ENCODE data around the gene ABAT.

The ABAT gene

DNA sequence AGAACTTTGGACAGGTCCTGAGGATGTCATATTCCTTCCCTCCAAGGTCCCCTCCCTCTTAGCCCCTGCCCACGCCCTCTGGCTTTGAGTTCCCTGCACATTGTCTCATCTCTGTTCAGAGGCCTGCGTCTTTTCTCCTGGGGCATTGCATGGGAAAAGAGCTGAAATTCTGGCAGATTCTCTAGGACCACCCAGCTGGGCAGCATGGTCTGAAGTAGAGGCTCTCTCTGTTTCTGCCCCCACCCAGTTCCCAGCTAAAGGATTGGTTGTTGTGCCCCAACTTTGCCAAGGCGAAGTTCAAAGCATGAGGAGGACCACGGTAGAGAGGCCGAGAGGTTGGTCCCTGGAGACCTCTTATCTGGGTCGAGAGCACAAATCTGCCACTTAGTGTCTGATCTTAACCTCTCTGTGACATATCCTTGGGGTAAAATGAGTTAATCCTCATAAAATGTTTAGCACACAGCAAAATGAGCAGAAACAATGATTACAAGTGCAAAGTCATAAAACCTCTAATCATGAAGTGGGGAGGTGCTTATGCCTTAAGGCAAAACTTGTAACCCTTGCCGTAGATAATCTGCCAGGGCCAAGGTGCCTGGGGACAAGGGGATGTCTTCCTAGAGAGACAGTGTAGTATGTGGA, 2.4 kb downstream of the ABAT start:
- TF ChIP-seq JUND (IDR thresholded peaks at IDR 0.05; ENCODE audit: low read depth), result no peak
- no peak for DNase-seq (ENCODE audit: low read depth in 1 of 2, low spot score in 1 of 2)
- in situ Hi-C loops (cut with HindIII; ENCODE audit: low pct_unique_long_range_greater_than_20kb, low sequenced_read_pairs), result no loop called here

- in situ Hi-C loops (cut with HindIII; ENCODE audit: low pct_unique_long_range_greater_than_20kb, low sequenced_read_pairs), result no loop called here
- no peak for DNase-seq (ENCODE audit: low read depth in 1 of 2, low spot score in 1 of 2)
- no peak for TF ChIP-seq JUND (IDR thresholded peaks at IDR 0.05; ENCODE audit: low read depth)
Measured at GRCh38 chr16:8677481-8677880, 3.1 kb downstream of the ABAT start.

DNA sequence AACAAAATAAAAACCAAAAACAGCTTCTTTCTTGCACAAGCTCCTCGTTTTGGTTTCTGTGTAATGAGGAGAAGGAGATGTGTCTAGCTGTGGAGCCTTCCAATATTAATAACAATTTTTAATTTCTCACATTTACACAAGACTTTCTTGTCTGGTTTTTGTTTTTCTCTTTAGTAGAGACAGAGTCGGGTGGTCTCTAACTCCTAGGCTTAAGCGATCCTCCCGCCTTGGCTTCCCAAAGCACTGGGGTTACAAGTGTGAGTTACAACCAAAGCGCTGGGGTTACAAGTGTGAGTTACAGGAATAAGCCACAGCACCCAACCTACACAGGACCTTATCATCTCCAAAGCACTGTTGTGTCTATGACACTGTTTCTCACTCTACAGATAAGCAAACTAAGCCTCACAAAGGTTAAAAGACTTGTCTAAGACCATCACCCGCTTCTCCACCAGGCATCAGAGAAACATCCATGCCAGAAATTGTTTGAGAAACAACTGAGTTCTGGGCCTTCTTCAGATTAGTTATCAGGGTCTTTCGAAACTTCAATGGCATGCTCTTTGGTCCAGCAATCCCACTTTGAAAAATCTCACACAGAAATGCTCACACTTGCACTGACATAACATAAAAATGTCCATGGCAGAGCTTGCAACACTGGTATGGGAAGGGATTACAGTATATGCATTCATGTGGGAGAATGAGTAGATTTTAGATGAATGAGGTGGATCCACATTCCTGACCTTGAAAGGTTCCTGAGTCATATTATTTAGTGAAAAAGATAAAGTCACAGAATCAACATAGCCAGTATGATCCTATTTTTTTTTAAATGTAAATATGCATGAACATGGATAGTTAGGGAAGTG, 3.9 kb downstream of the ABAT start:
- no peak for TF ChIP-seq JUND (IDR thresholded peaks at IDR 0.05; ENCODE audit: low read depth)
- in situ Hi-C loops (cut with HindIII; ENCODE audit: low pct_unique_long_range_greater_than_20kb, low sequenced_read_pairs), result no loop called here
- DNase-seq (ENCODE audit: low read depth in 1 of 2, low spot score in 1 of 2), result peak in 1 of 2 experiments; percentile 68

- peak; percentile 20 to 79 for DNase-seq (ENCODE audit: low read depth in 1 of 2, low spot score in 1 of 2)
- TF ChIP-seq JUND (IDR thresholded peaks at IDR 0.05; ENCODE audit: low read depth), result no peak
- in situ Hi-C loops (cut with HindIII; ENCODE audit: low pct_unique_long_range_greater_than_20kb, low sequenced_read_pairs), result no loop called here
Measured at GRCh38 chr16:8679151-8679550, 4.7 kb downstream of the ABAT start.

DNA sequence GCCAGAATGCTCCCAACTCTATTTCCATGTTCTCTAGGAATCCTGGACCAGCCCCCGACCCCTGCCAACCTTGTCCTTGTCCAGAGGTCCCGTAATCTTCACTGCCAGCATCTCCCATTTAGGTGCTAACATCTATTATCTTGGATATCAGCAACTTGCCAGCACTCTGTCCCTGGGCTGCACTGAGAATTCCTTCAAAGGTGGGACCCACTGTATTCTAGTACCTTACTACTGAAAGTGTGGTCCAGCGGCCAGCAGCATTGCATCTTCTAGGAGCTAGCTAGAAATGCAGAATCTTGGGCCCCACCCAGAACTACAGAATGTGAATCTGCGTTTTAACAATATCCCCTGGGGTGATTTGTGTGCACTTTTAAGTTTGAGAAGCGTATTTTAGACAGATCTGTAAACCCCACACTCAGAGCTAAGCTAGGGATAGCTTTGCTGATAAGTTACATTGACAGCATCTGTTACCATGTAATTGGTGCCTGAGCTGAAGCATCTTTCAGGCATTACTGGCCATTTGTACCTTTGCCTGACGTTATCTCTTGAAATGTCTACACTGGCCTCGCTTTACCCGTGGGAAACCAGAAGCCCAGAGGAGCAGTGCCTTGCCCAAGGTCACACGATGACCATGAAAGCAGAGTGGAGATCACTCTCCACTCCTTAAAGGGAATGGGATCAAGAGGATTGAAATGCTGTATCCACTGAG, 8.3 kb downstream of the ABAT start:
- TF ChIP-seq JUND (IDR thresholded peaks at IDR 0.05; ENCODE audit: low read depth), result no peak
- in situ Hi-C loops (cut with HindIII; ENCODE audit: low pct_unique_long_range_greater_than_20kb, low sequenced_read_pairs), result no loop called here

GRCh38 chr16:8683640-8684039, 9.2 kb downstream of the ABAT start:
- no peak for TF ChIP-seq JUND (IDR thresholded peaks at IDR 0.05; ENCODE audit: low read depth)
- in situ Hi-C loops (cut with HindIII; ENCODE audit: low pct_unique_long_range_greater_than_20kb, low sequenced_read_pairs), result no loop called here
- DNase-seq (ENCODE audit: low read depth in 1 of 2, low spot score in 1 of 2), result no peak

More for the DNA sequence above, 8.3 kb downstream of the ABAT start:
- no peak for DNase-seq (ENCODE audit: low read depth in 1 of 2, low spot score in 1 of 2)

DNA sequence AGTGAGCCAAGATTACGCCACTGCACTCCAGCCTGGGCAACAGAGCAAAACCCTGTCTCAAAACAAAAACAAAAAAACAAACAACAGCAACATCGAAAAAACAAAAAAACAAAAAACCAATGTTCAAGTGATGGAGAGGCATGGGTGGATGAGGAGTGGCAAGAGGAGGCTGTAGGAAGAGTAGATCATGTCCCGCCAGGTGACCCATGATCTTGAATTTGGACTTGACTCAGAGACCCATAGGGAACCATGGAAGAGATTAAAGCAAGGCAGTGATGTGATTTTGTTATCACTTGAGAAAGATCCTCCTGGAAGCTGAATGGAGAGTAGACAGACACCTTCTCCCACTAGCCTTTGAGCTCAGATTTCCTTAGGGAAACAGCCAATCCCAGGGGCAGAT, 11.2 kb downstream of the ABAT start:
- in situ Hi-C loops (cut with HindIII; ENCODE audit: low pct_unique_long_range_greater_than_20kb, low sequenced_read_pairs), result no loop called here
- TF ChIP-seq JUND (IDR thresholded peaks at IDR 0.05; ENCODE audit: low read depth), result no peak
- DNase-seq (ENCODE audit: low read depth in 1 of 2, low spot score in 1 of 2), result no peak

DNA sequence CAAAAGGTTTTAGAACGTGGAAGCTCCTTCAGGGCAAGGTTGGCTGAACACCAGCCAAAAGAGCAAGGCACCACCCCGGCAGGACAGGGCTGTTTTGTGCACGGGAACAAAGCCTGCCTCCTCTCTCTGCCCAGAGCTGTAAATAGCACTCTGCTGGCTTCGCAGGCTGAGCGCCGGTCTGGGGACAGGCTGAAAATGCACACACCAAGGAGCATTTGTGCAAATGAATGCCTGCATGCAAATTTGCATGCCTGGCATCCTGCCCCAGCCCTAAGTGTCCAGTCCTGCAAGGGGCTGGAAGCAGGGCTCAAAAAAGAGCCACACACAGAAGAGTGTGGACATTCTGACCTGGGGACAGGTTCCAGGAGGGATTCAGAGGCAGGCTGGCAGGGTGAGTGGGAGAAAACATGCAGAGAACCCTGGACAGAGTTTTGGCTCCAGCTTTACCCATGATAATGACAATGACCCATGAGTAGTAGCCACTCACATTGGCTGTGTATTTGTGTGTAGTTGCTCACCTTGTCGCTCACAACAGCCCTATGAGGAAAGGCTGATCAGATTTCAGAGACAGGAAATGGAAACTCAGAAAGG, 11.7 kb downstream of the ABAT start:
- in situ Hi-C loops (cut with HindIII; ENCODE audit: low pct_unique_long_range_greater_than_20kb, low sequenced_read_pairs), result no loop called here
- TF ChIP-seq JUND (IDR thresholded peaks at IDR 0.05; ENCODE audit: low read depth), result no peak
- peak; percentile 56 to 85 for DNase-seq (ENCODE audit: low read depth in 1 of 2, low spot score in 1 of 2)

GRCh38 chr16:8686879-8687278, 12.5 kb downstream of the ABAT start:
- in situ Hi-C loops (cut with HindIII; ENCODE audit: low pct_unique_long_range_greater_than_20kb, low sequenced_read_pairs), result no loop called here
- no peak for TF ChIP-seq JUND (IDR thresholded peaks at IDR 0.05; ENCODE audit: low read depth)
- no peak for DNase-seq (ENCODE audit: low read depth in 1 of 2, low spot score in 1 of 2)

DNA sequence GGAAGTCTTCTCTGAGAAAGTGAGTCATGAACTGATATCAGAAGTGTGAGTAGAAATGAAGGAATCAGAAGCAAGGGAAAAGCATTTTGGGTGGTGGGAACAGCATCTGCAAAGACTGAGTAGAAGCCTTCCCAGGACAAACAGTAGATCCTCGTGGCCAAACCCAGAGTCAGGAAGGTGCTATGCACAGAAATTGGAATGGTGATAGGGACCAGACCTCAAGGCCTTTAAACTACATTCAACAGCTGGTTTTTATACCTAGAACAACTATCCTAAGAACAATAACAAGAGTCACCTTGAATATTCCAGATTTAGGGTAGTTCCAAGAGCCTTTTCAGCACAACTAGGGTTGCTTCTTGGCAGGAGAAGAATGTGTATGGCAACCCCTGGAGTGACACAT, 15.3 kb downstream of the ABAT start:
- in situ Hi-C loops (cut with HindIII; ENCODE audit: low pct_unique_long_range_greater_than_20kb, low sequenced_read_pairs), result no loop called here
- no peak for TF ChIP-seq JUND (IDR thresholded peaks at IDR 0.05; ENCODE audit: low read depth)
- DNase-seq (ENCODE audit: low read depth in 1 of 2, low spot score in 1 of 2), result no peak

- no peak for DNase-seq (ENCODE audit: low read depth in 1 of 2, low spot score in 1 of 2)
- TF ChIP-seq JUND (IDR thresholded peaks at IDR 0.05; ENCODE audit: low read depth), result no peak
- in situ Hi-C loops (cut with HindIII; ENCODE audit: low pct_unique_long_range_greater_than_20kb, low sequenced_read_pairs), result no loop called here
Measured at GRCh38 chr16:8691728-8692127, 17.3 kb downstream of the ABAT start.

DNA sequence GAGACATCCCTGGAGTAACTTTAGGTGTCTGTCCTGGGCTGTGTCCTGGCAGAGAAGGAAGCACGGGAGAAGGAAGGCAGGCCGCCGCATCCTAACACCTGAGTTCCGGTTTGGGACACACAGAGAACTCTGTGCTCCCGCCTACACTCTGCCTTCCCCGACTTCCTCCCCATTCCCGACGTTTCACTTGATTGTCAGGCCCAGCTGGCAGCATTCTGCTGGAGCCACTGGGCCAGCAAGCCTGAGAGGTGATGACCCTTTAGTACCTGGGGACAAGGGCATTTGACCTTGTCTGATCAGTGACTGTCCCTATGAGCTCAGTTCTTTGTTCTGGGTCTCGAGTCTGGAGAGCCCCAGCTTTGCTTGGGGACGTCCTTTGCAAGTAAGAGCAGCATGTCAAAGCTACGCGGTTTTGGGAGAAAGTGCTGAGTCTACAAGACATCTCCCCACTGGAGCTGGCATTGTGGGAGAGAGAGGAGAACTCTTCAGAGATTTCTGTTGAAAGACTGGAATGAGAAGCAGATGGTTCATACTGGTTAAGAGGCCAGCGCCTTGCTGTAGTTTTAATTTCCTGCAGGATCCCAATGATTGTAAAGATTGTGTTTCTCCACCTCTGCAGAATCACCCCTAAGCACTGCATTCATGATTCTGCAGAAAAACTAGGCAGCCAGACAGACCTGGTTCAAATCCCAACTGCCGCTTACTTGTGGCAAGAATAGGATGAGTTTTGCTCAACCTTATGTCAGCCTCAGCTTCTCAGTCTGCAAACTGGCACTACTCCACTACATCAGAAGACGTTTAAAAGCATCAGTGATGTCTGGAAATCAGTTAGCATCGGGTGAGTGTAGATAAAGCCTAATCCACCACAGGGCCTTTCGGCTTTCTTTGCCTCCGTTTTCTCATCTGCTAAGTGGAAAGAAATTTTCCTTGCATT, 20.6 kb downstream of the ABAT start:
- in situ Hi-C loops (cut with HindIII; ENCODE audit: low pct_unique_long_range_greater_than_20kb, low sequenced_read_pairs), result no loop called here
- DNase-seq (ENCODE audit: low read depth in 1 of 2, low spot score in 1 of 2), result no peak
- TF ChIP-seq JUND (IDR thresholded peaks at IDR 0.05; ENCODE audit: low read depth), result no peak

All from T47D (cell line).